ENCODE results near the gene HECTD4.
"Not testable (repeated sequence)": the region's sequence is repeated elsewhere in the genome, so short reads cannot be mapped to it uniquely, and the experiment has no call there.

The HECTD4 gene

GRCh38 chr12:112352921-112353320, 29.3 kb downstream of the HECTD4 start:
- DNase-seq, result no peak

- no peak for DNase-seq
Measured at GRCh38 chr12:112350593-112351592, 31.3 kb downstream of the HECTD4 start.

- DNase-seq, result no peak
Measured at GRCh38 chr12:112349431-112349830, 32.8 kb downstream of the HECTD4 start.

GRCh38 chr12:112348926-112349325, 33.3 kb downstream of the HECTD4 start:
- DNase-seq, result not testable (repeated sequence)

- peak; percentile 3 for DNase-seq
Measured at GRCh38 chr12:112347581-112347982, 34.6 kb downstream of the HECTD4 start.

GRCh38 chr12:112346194-112346593, 36.0 kb downstream of the HECTD4 start:
- no peak for DNase-seq

GRCh38 chr12:112344220-112344619, 38.0 kb downstream of the HECTD4 start:
- DNase-seq, result no peak

- DNase-seq, result no peak
Measured at GRCh38 chr12:112342587-112342986, 39.6 kb downstream of the HECTD4 start.

- DNase-seq, result no peak
Measured at GRCh38 chr12:112341046-112341825, 41.0 kb downstream of the HECTD4 start.

GRCh38 chr12:112340230-112340629, 42.0 kb downstream of the HECTD4 start:
- DNase-seq, result no peak

GRCh38 chr12:112334999-112335398, 47.2 kb downstream of the HECTD4 start:
- DNase-seq, result not testable (repeated sequence)

- no peak for DNase-seq
Measured at GRCh38 chr12:112333019-112333418, 49.2 kb downstream of the HECTD4 start.

- no peak for DNase-seq
Measured at GRCh38 chr12:112331886-112332285, 50.3 kb downstream of the HECTD4 start.

- no peak for DNase-seq
Measured at GRCh38 chr12:112330706-112331105, 51.5 kb downstream of the HECTD4 start.

GRCh38 chr12:112328456-112329124, 53.6 kb downstream of the HECTD4 start:
- no peak for DNase-seq

- DNase-seq, result no peak
Measured at GRCh38 chr12:112327209-112327938, 54.9 kb downstream of the HECTD4 start.

- no peak for DNase-seq
Measured at GRCh38 chr12:112325622-112326207, 56.5 kb downstream of the HECTD4 start.

GRCh38 chr12:112325157-112325556, 57.1 kb downstream of the HECTD4 start:
- DNase-seq, result no peak

GRCh38 chr12:112322882-112323547, 59.2 kb downstream of the HECTD4 start:
- DNase-seq, result no peak

GRCh38 chr12:112322441-112322840, 59.8 kb downstream of the HECTD4 start:
- no peak for DNase-seq

GRCh38 chr12:112321245-112321644, 61.0 kb downstream of the HECTD4 start:
- DNase-seq, result no peak
